H9 (cell line): ENCODE data around the gene GCK. TPM values are rescaled to one million over a fixed set of nuclear protein-coding genes. Genes with fewer than 3 reads are reported as not detected.

Source experiments
- DNase-seq: peaks from one replicate; pipeline ENCODE4 v3.0.0-alpha.2; 2017
- H2AFZ ChIP-seq: one replicate; pipeline ENCODE4 v1.6.1; 2013; ENCODE audit warnings: mild to moderate bottlenecking, low read length, control low read depth, moderate library complexity
- H2AK5ac ChIP-seq: 2 replicates; pipeline ENCODE4 v1.6.1; 2013; ENCODE audit warnings: low read length, control low read depth, mixed read lengths; ENCODE audit not compliant: insufficient read length
- H2BK120ac ChIP-seq: one replicate; pipeline ENCODE4 v1.6.1; 2013; ENCODE audit warnings: low read depth, mild to moderate bottlenecking, low read length, control low read depth, inconsistent platforms; ENCODE audit not compliant: poor library complexity, severe bottlenecking
- H2BK12ac ChIP-seq: 2 replicates; pipeline ENCODE4 v1.6.1; 2013; ENCODE audit warnings: low read length, control low read depth, mixed read lengths, low read depth; ENCODE audit not compliant: insufficient read length
- H2BK15ac ChIP-seq: 2 replicates; pipeline ENCODE4 v1.6.1; 2013; ENCODE audit warnings: low read depth, low read length, control low read depth
- H2BK20ac ChIP-seq: one replicate; pipeline ENCODE4 v1.6.1; 2013; ENCODE audit warnings: low read depth, mild to moderate bottlenecking, low read length, control low read depth, inconsistent platforms; ENCODE audit not compliant: poor library complexity, severe bottlenecking
- H2BK5ac ChIP-seq: 2 replicates; pipeline ENCODE4 v1.6.1; 2013; ENCODE audit warnings: low read length, control low read depth, mixed read lengths; ENCODE audit not compliant: insufficient read length
- H3K14ac ChIP-seq: 2 replicates; pipeline ENCODE4 v1.6.1; 2013; ENCODE audit warnings: low read length, control low read depth; ENCODE audit not compliant: insufficient read depth
- H3K18ac ChIP-seq: 2 replicates; pipeline ENCODE4 v1.6.1; 2013; ENCODE audit warnings: low read depth, mild to moderate bottlenecking, mixed read lengths, low read length, control low read depth; ENCODE audit not compliant: insufficient read length
- H3K23ac ChIP-seq: 2 replicates; pipeline ENCODE4 v1.6.1; 2013; ENCODE audit warnings: low read length, control low read depth, mixed read lengths, low read depth; ENCODE audit not compliant: insufficient read length
- H3K23me2 ChIP-seq: 2 replicates; pipeline ENCODE4 v1.6.1; 2013; ENCODE audit warnings: low read depth, mild to moderate bottlenecking, mixed read lengths, low read length, control low read depth; ENCODE audit not compliant: insufficient read length, poor library complexity, severe bottlenecking
- H3K27ac ChIP-seq: 2 replicates; pipeline ENCODE4 v1.5.1; 2013; ENCODE audit warnings: low read length, control low read depth, mixed read lengths, low read depth; ENCODE audit not compliant: insufficient read length
- H3K27me3 ChIP-seq: 2 replicates; pipeline ENCODE4 v1.6.1; 2013; ENCODE audit warnings: low read length, control low read depth, inconsistent platforms; ENCODE audit not compliant: insufficient read depth
- H3K4ac ChIP-seq: 2 replicates; pipeline ENCODE4 v1.6.1; 2013; ENCODE audit warnings: low read depth, mild to moderate bottlenecking, control low read depth, inconsistent platforms, low read length, moderate library complexity
- H3K4me1 ChIP-seq: 2 replicates; pipeline ENCODE4 v1.6.1; 2013; ENCODE audit warnings: low read length, control low read depth, inconsistent platforms; ENCODE audit not compliant: insufficient read depth
- H3K4me2 ChIP-seq: 2 replicates; pipeline ENCODE4 v1.6.1; 2013; ENCODE audit warnings: low read length, control low read depth, mixed read lengths; ENCODE audit not compliant: insufficient read length, insufficient read depth
- H3K56ac ChIP-seq: 2 replicates; pipeline ENCODE4 v1.6.1; 2013; ENCODE audit warnings: low read depth, mild to moderate bottlenecking, mixed read lengths, low read length, control low read depth; ENCODE audit not compliant: insufficient read length
- H3K79me1 ChIP-seq: 2 replicates; pipeline ENCODE4 v1.6.1; 2013; ENCODE audit warnings: low read depth, mild to moderate bottlenecking, moderate library complexity, low read length, control low read depth, inconsistent platforms; ENCODE audit not compliant: insufficient read depth, poor library complexity, severe bottlenecking
- H3K79me2 ChIP-seq: 2 replicates; pipeline ENCODE4 v1.6.1; 2013; ENCODE audit warnings: low read length, control low read depth, inconsistent platforms; ENCODE audit not compliant: insufficient read depth
- H3K9ac ChIP-seq: 2 replicates; pipeline ENCODE4 v1.6.1; 2013; ENCODE audit warnings: low read length, control low read depth, mixed read lengths; ENCODE audit not compliant: insufficient read length; ENCODE audit errors: extremely low read depth
- H3K9me3 ChIP-seq: one replicate; pipeline ENCODE4 v1.6.1; 2013; ENCODE audit warnings: low read depth, low read length, inconsistent platforms; ENCODE audit not compliant: control insufficient read depth
- H3T11ph ChIP-seq: one replicate; pipeline ENCODE4 v1.6.1; 2013; ENCODE audit warnings: mild to moderate bottlenecking, low read length, control low read depth, inconsistent platforms
- H4K20me1 ChIP-seq: one replicate; pipeline ENCODE4 v1.6.1; 2013; ENCODE audit not compliant: control insufficient read depth, insufficient read length, insufficient read depth
- H4K5ac ChIP-seq: 2 replicates; pipeline ENCODE4 v1.6.1; 2013; ENCODE audit warnings: low read depth, mild to moderate bottlenecking, mixed read lengths, low read length, control low read depth; ENCODE audit not compliant: insufficient read length
- H4K8ac ChIP-seq: replicated peaks from 2 replicates; pipeline ENCODE4 v1.6.1; 2013; ENCODE audit warnings: low read length, control low read depth, mixed read lengths, low read depth; ENCODE audit not compliant: insufficient read length
- H4K91ac ChIP-seq: 2 replicates; pipeline ENCODE4 v1.6.1; 2013; ENCODE audit warnings: low read depth, mild to moderate bottlenecking, moderate library complexity, mixed read lengths, low read length, control low read depth; ENCODE audit not compliant: insufficient read length
- H3K27ac Mint-ChIP-seq, 3 experiments: 2 replicates in 2 of 3; 3 replicates in 1 of 3; pipeline ENCODE4 v1.8.0; 2020 to 2021; ENCODE audit warnings: mixed read lengths in 3 of 3, mild to moderate bottlenecking in 1 of 3, moderate library complexity in 1 of 3
- H3K27me3 Mint-ChIP-seq: 2 replicates; pipeline ENCODE4 v1.8.0; 2021; ENCODE audit warnings: low read depth, mild to moderate bottlenecking, moderate library complexity, mixed read lengths
- H3K36me3 Mint-ChIP-seq, 3 experiments: 2 replicates in 2 of 3; 3 replicates in 1 of 3; pipeline ENCODE4 v1.8.0; 2020 to 2021; ENCODE audit warnings: low read depth in 3 of 3, mixed read lengths in 3 of 3; ENCODE audit not compliant: insufficient read depth in 1 of 3
- H3K4me1 Mint-ChIP-seq, 2 experiments: 2 replicates each; pipeline ENCODE4 v1.8.0; 2020; ENCODE audit warnings: mixed read lengths in 2 of 2
- H3K4me3 Mint-ChIP-seq, 2 experiments: 2 replicates in 1 of 2; 3 replicates in 1 of 2; pipeline ENCODE4 v1.8.0; 2020 to 2021; ENCODE audit warnings: mild to moderate bottlenecking in 2 of 2, mixed read lengths in 2 of 2, moderate library complexity in 1 of 2
- H3K9me3 Mint-ChIP-seq, 2 experiments: 2 replicates in 1 of 2; 3 replicates in 1 of 2; pipeline ENCODE4 v1.8.0; 2020; ENCODE audit warnings: mild to moderate bottlenecking in 2 of 2, mixed read lengths in 2 of 2, moderate library complexity in 1 of 2
- WGBS: extraction: QIAGEN DNeasy Blood & Tissue Kit; methylation state at CpG from one replicate; pipeline ENCODE4 v1.1.7; 2013; ENCODE audit warnings: missing lambda C conversion rate, low lambda C conversion rate, mixed read lengths; ENCODE audit not compliant: insufficient read length; ENCODE audit errors: extremely low coverage; 5-methylcytosine and 5-hydroxymethylcytosine counted together
- total RNA-seq: library from RNA; stranded (reverse); gene quantifications from 2 replicates; pipeline ENCODE4 v1.2.1, GENCODE V29; 2021
- TF ChIP-seq, protein P1 (sequence below): fragments of 200-600 bp; sonication (generic); conservative IDR thresholded peaks from 3 replicates; pipeline ENCODE4 v1.8.0; 2021; ENCODE audit warnings: antibody characterized with exemption, mild to moderate bottlenecking

Gene GCK
- total RNA-seq, 1 experiment from 2014 or later, result 0.98 TPM

DNA sequence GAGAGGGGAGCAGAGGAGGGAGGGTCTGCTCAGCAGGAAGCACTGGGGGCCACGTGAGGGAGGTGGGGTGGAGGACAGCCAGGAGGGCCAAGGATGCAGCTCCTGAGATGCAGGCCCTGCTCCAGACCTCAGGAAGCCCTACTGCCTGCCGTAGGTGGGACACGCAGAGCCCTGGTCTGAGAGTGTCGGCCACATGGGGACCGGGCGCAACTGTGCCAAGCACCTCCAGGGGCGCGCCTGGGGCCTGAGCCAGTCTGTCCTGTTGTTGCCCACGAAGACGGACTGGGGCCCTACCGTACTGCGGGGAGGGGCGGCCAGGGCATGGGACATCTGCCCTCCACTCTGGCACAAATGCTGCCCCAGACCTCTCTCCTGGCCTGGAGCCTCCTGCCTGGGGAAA lies 43.2 kb upstream of the GCK start:
- H3K4me1 Mint-ChIP-seq, result peaks cover 7 to 13% of the 10 kb centered on the region in 2 experiments
- Histone ChIP-seq H2BK12ac (no peak overlapping the region), H2BK20ac (no peak overlapping the region), H4K8ac (no peak overlapping the region), H4K5ac (no peak overlapping the region), H3K4ac (no peak overlapping the region), H2BK15ac (no peak overlapping the region), H3T11ph (no peak overlapping the region), H2AFZ (no peak overlapping the region), H2BK5ac (no peak overlapping the region), H3K18ac (no peak overlapping the region), H3K14ac (no peak overlapping the region), H3K23ac (no peak overlapping the region), H3K56ac (no peak overlapping the region), H2AK5ac (no peak overlapping the region), H3K79me2 (no peaks in the 10 kb centered on the region), H3K4me2 (no peak overlapping the region), H3K23me2 (no peaks in the 10 kb centered on the region), H4K20me1 (no peaks in the 10 kb centered on the region), H3K27me3 (no peaks in the 10 kb centered on the region), H4K91ac (no peak overlapping the region), H3K27ac (no peak overlapping the region), H3K9ac (no peak overlapping the region), H3K4me1 (no peaks in the 10 kb centered on the region), H2BK120ac (no peak overlapping the region), H3K79me1 (no peaks in the 10 kb centered on the region), H3K9me3 (no peaks in the 10 kb centered on the region)
- DNase-seq, result no peak
- H3K9me3 Mint-ChIP-seq, result no peaks in the 10 kb centered on the region
- no peak overlapping the region for H3K4me3 Mint-ChIP-seq
- H3K27ac Mint-ChIP-seq, result no peak overlapping the region
- H3K36me3 Mint-ChIP-seq, result no peaks in the 10 kb centered on the region
- H3K27me3 Mint-ChIP-seq, result no peaks in the 10 kb centered on the region
- no CpG with 5 or more reads among the region's 13 CpGs for WGBS
- TF ChIP-seq, protein P1, sequence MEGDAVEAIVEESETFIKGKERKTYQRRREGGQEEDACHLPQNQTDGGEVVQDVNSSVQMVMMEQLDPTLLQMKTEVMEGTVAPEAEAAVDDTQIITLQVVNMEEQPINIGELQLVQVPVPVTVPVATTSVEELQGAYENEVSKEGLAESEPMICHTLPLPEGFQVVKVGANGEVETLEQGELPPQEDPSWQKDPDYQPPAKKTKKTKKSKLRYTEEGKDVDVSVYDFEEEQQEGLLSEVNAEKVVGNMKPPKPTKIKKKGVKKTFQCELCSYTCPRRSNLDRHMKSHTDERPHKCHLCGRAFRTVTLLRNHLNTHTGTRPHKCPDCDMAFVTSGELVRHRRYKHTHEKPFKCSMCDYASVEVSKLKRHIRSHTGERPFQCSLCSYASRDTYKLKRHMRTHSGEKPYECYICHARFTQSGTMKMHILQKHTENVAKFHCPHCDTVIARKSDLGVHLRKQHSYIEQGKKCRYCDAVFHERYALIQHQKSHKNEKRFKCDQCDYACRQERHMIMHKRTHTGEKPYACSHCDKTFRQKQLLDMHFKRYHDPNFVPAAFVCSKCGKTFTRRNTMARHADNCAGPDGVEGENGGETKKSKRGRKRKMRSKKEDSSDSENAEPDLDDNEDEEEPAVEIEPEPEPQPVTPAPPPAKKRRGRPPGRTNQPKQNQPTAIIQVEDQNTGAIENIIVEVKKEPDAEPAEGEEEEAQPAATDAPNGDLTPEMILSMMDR, result no peak; the same call in 2 of the 3 replicates
